Loucy (cell line): Measurements from ENCODE around the gene GMPPA.

Experiments
- H2AFZ ChIP-seq: fragments of 200-600 bp; sonication (generic); 2 replicates; pipeline ENCODE4 v1.6.0; 2016; ENCODE audit warnings: antibody characterized with exemption, mild to moderate bottlenecking, low read length, moderate library complexity
- H3F3A ChIP-seq: fragments of 200-600 bp; 2 replicates; pipeline ENCODE4 v1.6.0; 2016; ENCODE audit warnings: antibody characterized with exemption, low read depth, mild to moderate bottlenecking
- H3K27me3 ChIP-seq: fragments of 200-600 bp; sonication (generic); 2 replicates; pipeline ENCODE4 v1.6.1; 2014; ENCODE audit warnings: low read length, mild to moderate bottlenecking; ENCODE audit not compliant: insufficient read depth, poor library complexity, severe bottlenecking
- H3K36me3 ChIP-seq: fragments of 200-600 bp; sonication (generic); 2 replicates; pipeline ENCODE4 v1.6.1; 2016; ENCODE audit warnings: low read length; ENCODE audit not compliant: insufficient read depth
- H3K4me1 ChIP-seq: fragments of 200-600 bp; sonication (generic); 2 replicates; pipeline ENCODE4 v1.5.1; 2014; ENCODE audit warnings: low read length, mild to moderate bottlenecking; ENCODE audit not compliant: insufficient read depth, poor library complexity, severe bottlenecking
- H3K4me2 ChIP-seq: fragments of 200-600 bp; sonication (generic); 2 replicates; pipeline ENCODE4 v1.6.0; 2014; ENCODE audit warnings: antibody characterized with exemption, low read length, low read depth, mild to moderate bottlenecking; ENCODE audit not compliant: poor library complexity, severe bottlenecking
- H3K4me3 ChIP-seq: fragments of 200-600 bp; sonication (generic); 2 replicates; pipeline ENCODE4 v1.5.1; 2014; ENCODE audit warnings: low read length, mild to moderate bottlenecking, mixed read lengths; ENCODE audit not compliant: poor library complexity, severe bottlenecking
- H3K79me2 ChIP-seq: fragments of 200-600 bp; sonication (generic); 2 replicates; pipeline ENCODE4 v1.6.1; 2014; ENCODE audit warnings: low read length; ENCODE audit not compliant: insufficient read depth
- H3K9ac ChIP-seq: fragments of 200-600 bp; sonication (generic); 2 replicates; pipeline ENCODE4 v1.6.0; 2014; ENCODE audit warnings: mild to moderate bottlenecking, low read depth, low read length, moderate library complexity; ENCODE audit not compliant: poor library complexity, severe bottlenecking
- H3K9me2 ChIP-seq: fragments of 200-600 bp; sonication (generic); replicated peaks from 2 replicates; pipeline ENCODE4 v1.6.1; 2016; ENCODE audit warnings: low read depth, low read length, mixed read lengths
- H3K9me3 ChIP-seq: fragments of 200-600 bp; sonication (generic); 2 replicates; pipeline ENCODE4 v1.6.1; 2014; ENCODE audit warnings: mild to moderate bottlenecking, antibody characterized with exemption, low read length, low read depth; ENCODE audit not compliant: insufficient read depth
- H4K20me1 ChIP-seq: fragments of 200-600 bp; sonication (generic); 2 replicates; pipeline ENCODE4 v1.6.0; 2014; ENCODE audit warnings: antibody characterized with exemption, low read length, mild to moderate bottlenecking; ENCODE audit not compliant: insufficient read depth, poor library complexity, severe bottlenecking
- CTCF ChIP-seq: fragments of 200-600 bp; sonication (generic); conservative IDR thresholded peaks from 2 replicates; pipeline ENCODE4 v1.5.1; 2014; ENCODE audit warnings: mild to moderate bottlenecking, antibody characterized with exemption, low read length
- EZH2phosphoT487 ChIP-seq: fragments of 200-600 bp; IDR thresholded peaks from 2 replicates; pipeline ENCODE4 v1.6.1; 2018; ENCODE audit warnings: antibody characterized with exemption, mild to moderate bottlenecking, moderate library complexity, borderline replicate concordance

The GMPPA gene

GRCh38 chr2:219515874-219516629 lies 17.4 kb downstream of the GMPPA start:
- Histone ChIP-seq H3K9me2 (no peaks in the 10 kb centered on the region), H3K4me2 (no peak overlapping the region), H3K4me3 (no peak overlapping the region), H3K36me3 (no peaks in the 10 kb centered on the region), H3F3A (no peaks in the 10 kb centered on the region), H3K27me3 (peaks cover 5% of the 10 kb centered on the region), H3K9me3 (no peaks in the 10 kb centered on the region), H2AFZ (no peak overlapping the region), H3K9ac (no peak overlapping the region), H3K79me2 (no peaks in the 10 kb centered on the region), H3K4me1 (peaks cover 14% of the 10 kb centered on the region), H4K20me1 (no peaks in the 10 kb centered on the region)
- TF ChIP-seq CTCF (no peak), EZH2phosphoT487 (no peak)

GRCh38 chr2:219516888-219517287 lies 18.2 kb downstream of the GMPPA start:
- Histone ChIP-seq H3K79me2 (no peaks in the 10 kb centered on the region), H3K4me2 (no peak overlapping the region), H3K4me3 (no peak overlapping the region), H3K36me3 (no peaks in the 10 kb centered on the region), H2AFZ (no peak overlapping the region), H3K9me3 (no peaks in the 10 kb centered on the region), H4K20me1 (no peaks in the 10 kb centered on the region), H3F3A (no peaks in the 10 kb centered on the region), H3K4me1 (peaks cover 18% of the 10 kb centered on the region), H3K9ac (no peak overlapping the region), H3K9me2 (no peaks in the 10 kb centered on the region), H3K27me3 (peaks cover 5% of the 10 kb centered on the region)
- TF ChIP-seq EZH2phosphoT487 (no peak), CTCF (no peak)

GRCh38 chr2:219517954-219518778 lies 19.5 kb downstream of the GMPPA start:
- Histone ChIP-seq H3K36me3 (no peaks in the 10 kb centered on the region), H3K27me3 (peaks cover 4% of the 10 kb centered on the region), H3K4me2 (no peak overlapping the region), H3F3A (no peaks in the 10 kb centered on the region), H2AFZ (no peak overlapping the region), H4K20me1 (no peaks in the 10 kb centered on the region), H3K9ac (no peak overlapping the region), H3K4me1 (peaks cover 18% of the 10 kb centered on the region), H3K9me2 (no peaks in the 10 kb centered on the region), H3K4me3 (no peak overlapping the region), H3K79me2 (no peaks in the 10 kb centered on the region), H3K9me3 (no peaks in the 10 kb centered on the region)
- TF ChIP-seq CTCF (no peak), EZH2phosphoT487 (no peak)
